Activated naive CD8-positive, alpha-beta T cell treated with anti-CD3 and anti-CD28 coated beads for 36 hours (primary cell): ENCODE measurements around the gene FAM181A. TPM values are rescaled to one million over a fixed set of nuclear protein-coding genes. Genes with fewer than 3 reads are reported as not detected.

ENCODE experiments used
- DNase-seq: peaks from one replicate; pipeline ENCODE4 v3.0.0; 2021
- H3K27ac Mint-ChIP-seq: one replicate; pipeline ENCODE4 v1.8.0; 2022; ENCODE audit warnings: mild to moderate bottlenecking, moderate library complexity, mixed read lengths
- H3K27me3 Mint-ChIP-seq: one replicate; pipeline ENCODE4 v1.8.0; 2022; ENCODE audit warnings: mild to moderate bottlenecking, mixed read lengths
- H3K36me3 Mint-ChIP-seq: one replicate; pipeline ENCODE4 v1.8.0; 2021; ENCODE audit warnings: mild to moderate bottlenecking, mixed read lengths
- H3K4me1 Mint-ChIP-seq: one replicate; pipeline ENCODE4 v1.8.0; 2021; ENCODE audit warnings: mixed read lengths
- H3K4me3 Mint-ChIP-seq: one replicate; pipeline ENCODE4 v1.8.0; 2022; ENCODE audit warnings: mild to moderate bottlenecking, moderate library complexity, mixed read lengths
- H3K9me3 Mint-ChIP-seq: one replicate; pipeline ENCODE4 v1.8.0; 2022; ENCODE audit warnings: mixed read lengths
- total RNA-seq, 2 experiments: library from RNA; stranded (reverse); gene quantifications; one replicate each; pipeline ENCODE4 v1.2.3, GENCODE V29; 2021

Gene FAM181A
- total RNA-seq, 2 experiments from 2014 or later, result not detected

- Mint-ChIP-seq H3K4me3 (no peak overlapping the region), H3K4me1 (no peaks in the 10 kb centered on the region), H3K27ac (no peak overlapping the region), H3K36me3 (no peaks in the 10 kb centered on the region), H3K9me3 (peaks cover 8% of the 10 kb centered on the region), H3K27me3 (peaks cover 3% of the 10 kb centered on the region)
- no peak for DNase-seq
Observed at GRCh38 chr14:93916498-93916897, 10.6 kb upstream of the FAM181A start.

- Mint-ChIP-seq H3K4me3 (no peak overlapping the region), H3K27me3 (peaks cover 3% of the 10 kb centered on the region), H3K27ac (no peak overlapping the region), H3K9me3 (peaks cover 8% of the 10 kb centered on the region), H3K36me3 (no peaks in the 10 kb centered on the region), H3K4me1 (no peaks in the 10 kb centered on the region)
- no peak for DNase-seq
Observed at GRCh38 chr14:93917141-93917540, 10.0 kb upstream of the FAM181A start.

GRCh38 chr14:93921001-93921806 lies 5.9 kb upstream of the FAM181A start:
- H3K4me1 Mint-ChIP-seq, result no peaks in the 10 kb centered on the region
- H3K36me3 Mint-ChIP-seq, result no peaks in the 10 kb centered on the region
- no peak for DNase-seq
- H3K4me3 Mint-ChIP-seq, result no peak overlapping the region
- H3K27me3 Mint-ChIP-seq, result peaks cover 3% of the 10 kb centered on the region
- peaks cover 3% of the 10 kb centered on the region for H3K9me3 Mint-ChIP-seq
- H3K27ac Mint-ChIP-seq, result no peak overlapping the region

GRCh38 chr14:93923626-93924025 lies 3.5 kb upstream of the FAM181A start:
- no peak for DNase-seq
- Mint-ChIP-seq H3K4me3 (no peak overlapping the region), H3K27ac (no peak overlapping the region), H3K4me1 (no peaks in the 10 kb centered on the region), H3K36me3 (no peaks in the 10 kb centered on the region), H3K9me3 (peaks cover 3% of the 10 kb centered on the region), H3K27me3 (no peaks in the 10 kb centered on the region)

- no peaks in the 10 kb centered on the region for H3K9me3 Mint-ChIP-seq
- no peak for DNase-seq
- no peaks in the 10 kb centered on the region for H3K27me3 Mint-ChIP-seq
- H3K4me1 Mint-ChIP-seq, result no peaks in the 10 kb centered on the region
- H3K4me3 Mint-ChIP-seq, result no peak overlapping the region
- H3K27ac Mint-ChIP-seq, result no peak overlapping the region
- no peaks in the 10 kb centered on the region for H3K36me3 Mint-ChIP-seq
Observed at GRCh38 chr14:93924592-93925355, 2.4 kb upstream of the FAM181A start.

- H3K36me3 Mint-ChIP-seq, result no peaks in the 10 kb centered on the region
- no peaks in the 10 kb centered on the region for H3K27me3 Mint-ChIP-seq
- H3K4me1 Mint-ChIP-seq, result no peaks in the 10 kb centered on the region
- H3K27ac Mint-ChIP-seq, result no peak overlapping the region
- no peak for DNase-seq
- no peaks in the 10 kb centered on the region for H3K9me3 Mint-ChIP-seq
- H3K4me3 Mint-ChIP-seq, result no peak overlapping the region
Observed at GRCh38 chr14:93925374-93925895, 1.7 kb upstream of the FAM181A start.

GRCh38 chr14:93926245-93926872 lies 785 bp upstream of the FAM181A start:
- Mint-ChIP-seq H3K36me3 (no peaks in the 10 kb centered on the region), H3K27ac (no peak overlapping the region), H3K4me3 (no peak overlapping the region), H3K27me3 (no peaks in the 10 kb centered on the region), H3K4me1 (no peaks in the 10 kb centered on the region), H3K9me3 (no peaks in the 10 kb centered on the region)
- DNase-seq, result no peak

- Mint-ChIP-seq H3K9me3 (no peaks in the 10 kb centered on the region), H3K36me3 (no peaks in the 10 kb centered on the region), H3K4me1 (no peaks in the 10 kb centered on the region), H3K4me3 (no peak overlapping the region), H3K27ac (no peak overlapping the region), H3K27me3 (no peaks in the 10 kb centered on the region)
- DNase-seq, result no peak
Observed at GRCh38 chr14:93927800-93928145, 629 bp downstream of the FAM181A start.

- Mint-ChIP-seq H3K4me1 (no peaks in the 10 kb centered on the region), H3K9me3 (no peaks in the 10 kb centered on the region), H3K27ac (no peak overlapping the region), H3K4me3 (no peak overlapping the region), H3K27me3 (no peaks in the 10 kb centered on the region), H3K36me3 (no peaks in the 10 kb centered on the region)
- no peak for DNase-seq
Observed at GRCh38 chr14:93928184-93929047, 1.3 kb downstream of the FAM181A start.

- Mint-ChIP-seq H3K4me1 (no peaks in the 10 kb centered on the region), H3K27me3 (no peaks in the 10 kb centered on the region), H3K4me3 (no peak overlapping the region), H3K27ac (no peak overlapping the region), H3K36me3 (no peaks in the 10 kb centered on the region), H3K9me3 (no peaks in the 10 kb centered on the region)
- no peak for DNase-seq
Observed at GRCh38 chr14:93929048-93929535, 1.9 kb downstream of the FAM181A start.

- Mint-ChIP-seq H3K9me3 (no peaks in the 10 kb centered on the region), H3K4me1 (no peaks in the 10 kb centered on the region), H3K36me3 (no peaks in the 10 kb centered on the region), H3K27me3 (no peaks in the 10 kb centered on the region), H3K4me3 (no peak overlapping the region), H3K27ac (no peak overlapping the region)
- no peak for DNase-seq
Observed at GRCh38 chr14:93929657-93930056, 2.5 kb downstream of the FAM181A start.

- no peaks in the 10 kb centered on the region for H3K9me3 Mint-ChIP-seq
- no peaks in the 10 kb centered on the region for H3K36me3 Mint-ChIP-seq
- no peaks in the 10 kb centered on the region for H3K4me1 Mint-ChIP-seq
- DNase-seq, result no peak
- H3K4me3 Mint-ChIP-seq, result no peak overlapping the region
- H3K27ac Mint-ChIP-seq, result no peak overlapping the region
- no peaks in the 10 kb centered on the region for H3K27me3 Mint-ChIP-seq
Observed at GRCh38 chr14:93930296-93930988, 3.3 kb downstream of the FAM181A start.

GRCh38 chr14:93930989-93931307 lies 3.8 kb downstream of the FAM181A start:
- H3K27me3 Mint-ChIP-seq, result no peaks in the 10 kb centered on the region
- H3K36me3 Mint-ChIP-seq, result no peaks in the 10 kb centered on the region
- H3K9me3 Mint-ChIP-seq, result no peaks in the 10 kb centered on the region
- no peaks in the 10 kb centered on the region for H3K4me1 Mint-ChIP-seq
- H3K4me3 Mint-ChIP-seq, result no peak overlapping the region
- no peak for DNase-seq
- H3K27ac Mint-ChIP-seq, result no peak overlapping the region

GRCh38 chr14:93932642-93933041 lies 5.5 kb downstream of the FAM181A start:
- no peak for DNase-seq
- Mint-ChIP-seq H3K4me1 (peaks cover 1% of the 10 kb centered on the region), H3K36me3 (peaks cover 3% of the 10 kb centered on the region), H3K27ac (no peak overlapping the region), H3K27me3 (peaks cover 6% of the 10 kb centered on the region), H3K4me3 (no peak overlapping the region), H3K9me3 (no peaks in the 10 kb centered on the region)
